IMR-90 (cell line): Measurements from ENCODE around the gene HIF1AN. TPM values are rescaled to one million over a fixed set of nuclear protein-coding genes. Genes with fewer than 3 reads are reported as not detected.

Experiments used
- ATAC-seq: fragments of 200-7000 bp; cut with Tn5 transposase; 2 replicates; pipeline ENCODE4 v1.9.1; 2020; ENCODE audit warnings: low read depth, mild to moderate bottlenecking, moderate library complexity
- BruUV-seq: library from RNA; stranded (reverse); fragments of 400-500 nt; replicated peaks from 2 replicates; lab custom pipeline; 2021; lab: Mats Ljungman, UMichigan
- CTCF ChIA-PET: fragments of 300-600 bp; formaldehyde crosslinking; extraction: SDS; loops from one replicate; lab custom pipeline; 2021; ENCODE audit warnings: antibody characterized with exemption; lab: Yijun Ruan, JAX
- POLR2A ChIA-PET: fragments of 300-600 bp; sonication (Branson Sonifier 250); formaldehyde crosslinking; loops from one replicate; lab custom pipeline; 2022; ENCODE audit warnings: antibody characterized with exemption; ENCODE audit not compliant: unreplicated experiment; lab: Charles Lee
- DNase-seq: peaks from one replicate; pipeline ENCODE4 v3.0.0; 2013
- H2AFZ ChIP-seq: replicated peaks from 2 replicates; pipeline ENCODE3; 2013; ENCODE audit warnings: low read length, mild to moderate bottlenecking; ENCODE audit not compliant: poor library complexity
- H2AK5ac ChIP-seq: 2 replicates; pipeline ENCODE4 v1.6.1; 2013; ENCODE audit warnings: low read depth, low read length, inconsistent platforms
- H2AK9ac ChIP-seq: replicated peaks from 2 replicates; pipeline ENCODE3; 2013; ENCODE audit warnings: mild to moderate bottlenecking, low read depth, low read length, moderate library complexity; ENCODE audit not compliant: poor library complexity
- H2BK120ac ChIP-seq: 2 replicates; pipeline ENCODE4 v1.6.1; 2013; ENCODE audit warnings: low read depth, low read length, inconsistent platforms
- H2BK15ac ChIP-seq: 3 replicates; pipeline ENCODE4 v1.6.1; 2013; ENCODE audit warnings: low read depth, low read length, inconsistent platforms
- H2BK20ac ChIP-seq: 2 replicates; pipeline ENCODE4 v1.6.1; 2013; ENCODE audit warnings: low read depth, mild to moderate bottlenecking, inconsistent platforms, low read length, moderate library complexity
- H2BK5ac ChIP-seq: 2 replicates; pipeline ENCODE4 v1.6.1; 2013; ENCODE audit warnings: mild to moderate bottlenecking, low read depth, low read length, inconsistent platforms; ENCODE audit not compliant: poor library complexity, severe bottlenecking
- H3K14ac ChIP-seq: replicated peaks from 2 replicates; pipeline ENCODE4 v1.6.1; 2013; ENCODE audit warnings: low read depth, low read length, inconsistent platforms
- H3K18ac ChIP-seq: 2 replicates; pipeline ENCODE4 v1.6.1; 2013; ENCODE audit warnings: low read depth, low read length, control low read depth
- H3K23ac ChIP-seq: 2 replicates; pipeline ENCODE4 v1.6.1; 2013; ENCODE audit warnings: low read depth, low read length, inconsistent platforms
- H3K27ac ChIP-seq: 2 replicates; pipeline ENCODE4 v1.5.1; 2013; ENCODE audit warnings: mild to moderate bottlenecking, control low read depth, low read length; ENCODE audit not compliant: insufficient read depth
- H3K27me3 ChIP-seq: 2 replicates; pipeline ENCODE4 v1.6.1; 2013; ENCODE audit warnings: low read length; ENCODE audit not compliant: control insufficient read depth, insufficient read depth
- H3K36me3 ChIP-seq: 2 replicates; pipeline ENCODE4 v1.6.1; 2013; ENCODE audit warnings: low read length, mixed read lengths; ENCODE audit not compliant: control insufficient read depth, insufficient read depth
- H3K4ac ChIP-seq: 2 replicates; pipeline ENCODE4 v1.6.1; 2013; ENCODE audit warnings: low read depth, low read length, inconsistent platforms
- H3K4me1 ChIP-seq: 2 replicates; pipeline ENCODE4 v1.6.1; 2013; ENCODE audit warnings: low read length, mixed read lengths; ENCODE audit not compliant: control insufficient read depth, insufficient read depth
- H3K4me2 ChIP-seq: 2 replicates; pipeline ENCODE4 v1.6.1; 2013; ENCODE audit warnings: low read depth, mild to moderate bottlenecking, control low read depth, low read length, moderate library complexity
- H3K4me3 ChIP-seq: 2 replicates; pipeline ENCODE4 v1.5.1; 2013; ENCODE audit warnings: low read depth, mild to moderate bottlenecking, control low read depth, low read length, moderate library complexity; ENCODE audit not compliant: insufficient read depth
- H3K56ac ChIP-seq: 2 replicates; pipeline ENCODE4 v1.6.1; 2013; ENCODE audit warnings: low read length, inconsistent platforms; ENCODE audit not compliant: insufficient read depth; ENCODE audit errors: extremely low read depth
- H3K79me1 ChIP-seq, 2 experiments: 2 replicates each; pipeline ENCODE4 v1.6.1; 2013; ENCODE audit warnings: low read length in 2 of 2, inconsistent platforms in 1 of 2, low read depth in 1 of 2
- H3K9ac ChIP-seq: 2 replicates; pipeline ENCODE4 v1.6.1; 2013; ENCODE audit warnings: low read depth, low read length, control low read depth
- H3K9me1 ChIP-seq: 2 replicates; pipeline ENCODE4 v1.6.1; 2013; ENCODE audit warnings: low read length, inconsistent platforms; ENCODE audit not compliant: insufficient read depth
- H3K9me3 ChIP-seq: 2 replicates; pipeline ENCODE4 v1.6.1; 2013; ENCODE audit warnings: low read length; ENCODE audit not compliant: control insufficient read depth, insufficient read depth
- H4K20me1 ChIP-seq: 2 replicates; pipeline ENCODE4 v1.6.1; 2013; ENCODE audit warnings: low read length, inconsistent platforms; ENCODE audit not compliant: insufficient read depth
- H4K5ac ChIP-seq: 2 replicates; pipeline ENCODE4 v1.6.1; 2013; ENCODE audit warnings: mild to moderate bottlenecking, low read depth, low read length, control low read depth
- H4K8ac ChIP-seq, 2 experiments: 2 replicates each; pipeline ENCODE4 v1.6.1; 2013; ENCODE audit warnings: low read depth in 2 of 2, low read length in 2 of 2, control low read depth in 1 of 2, inconsistent platforms in 1 of 2
- H4K91ac ChIP-seq: 2 replicates; pipeline ENCODE4 v1.6.1; 2013; ENCODE audit warnings: low read depth, low read length, inconsistent platforms; ENCODE audit not compliant: insufficient read depth
- BHLHE40 ChIP-seq: fragments of 150-350 bp; IDR thresholded peaks from 2 replicates; pipeline ENCODE4 v1.6.1; 2016; ENCODE audit warnings: mild to moderate bottlenecking, low read depth, low read length
- CHD1 ChIP-seq: IDR thresholded peaks from 2 replicates; pipeline ENCODE4 v1.6.1; 2012; ENCODE audit warnings: low read depth, low read length, improper control_type of control experiment
- ELK1 ChIP-seq: fragments of 150-350 bp; IDR thresholded peaks from 2 replicates; pipeline ENCODE4 v1.6.1; 2016; ENCODE audit warnings: low read depth, mild to moderate bottlenecking, low read length, moderate library complexity, borderline replicate concordance
- FOS ChIP-seq: fragments of 150-350 bp; IDR thresholded peaks from 2 replicates; pipeline ENCODE4 v1.6.1; 2016; ENCODE audit warnings: low read depth, low read length
- POLR2A ChIP-seq: IDR thresholded peaks from 2 replicates; pipeline ENCODE4 v1.6.1; 2012; ENCODE audit warnings: mild to moderate bottlenecking, low read depth, low read length
- RAD21 ChIP-seq: IDR thresholded peaks from 2 replicates; pipeline ENCODE4 v1.6.1; 2012; ENCODE audit warnings: low read length, improper control_type of control experiment
- RCOR1 ChIP-seq: IDR thresholded peaks from 2 replicates; pipeline ENCODE4 v1.6.1; 2012; ENCODE audit warnings: mild to moderate bottlenecking, low read length, improper control_type of control experiment; ENCODE audit not compliant: insufficient replicate concordance
- RFX5 ChIP-seq: IDR thresholded peaks from 2 replicates; pipeline ENCODE4 v1.8.0; 2012; ENCODE audit warnings: low read depth, mild to moderate bottlenecking, low read length, moderate library complexity
- WGBS, 2 experiments: methylation state at CpG; one replicate each; pipeline versions ENCODE4 v1.1.5 to v1.1.7; 2013; ENCODE audit warnings: missing lambda C conversion rate in 2 of 2; ENCODE audit not compliant: insufficient read length in 1 of 2; ENCODE audit errors: extremely low coverage in 2 of 2; 5-methylcytosine and 5-hydroxymethylcytosine counted together
- dilution Hi-C: fragments of 300-500 bp; cut with HindIII; formaldehyde crosslinking; loops from one replicate; pipeline ENCODE4 v1.14.3; 2018; ENCODE audit warnings: low sequenced_read_pairs; ENCODE audit not compliant: unreplicated experiment
- in situ Hi-C: fragments of 300-500 bp; cut with MboI; formaldehyde crosslinking; loops from 3 replicates; pipeline ENCODE4 v1.14.3; 2019; ENCODE audit warnings: low sequenced_read_pairs, inconsistent platforms, mixed read lengths
- intact Hi-C: fragments of 100-400 bp; cut with micrococcal nuclease; formaldehyde crosslinking; loops from 2 replicates; pipeline ENCODE4 v1.10.0; 2022
- polyA plus RNA-seq, 3 experiments: library from polyadenylated mRNA; depleted of rRNA; stranded (reverse); fragments of >200 nt; gene quantifications; 2 replicates each; pipeline ENCODE4 v1.2.3, GENCODE V29; 2012; ENCODE audit warnings: low replicate concordance in 1 of 3
- total RNA-seq: library from RNA; depleted of rRNA; stranded (reverse); fragments of >200 nt; gene quantifications from 2 replicates; pipeline ENCODE4 v1.2.3, GENCODE V29; 2012

HIF1AN gene
- total and polyA plus RNA-seq, 2 of the 4 experiments (the other 2 are of a cell fraction): 10.2 to 10.3 TPM

DNA sequence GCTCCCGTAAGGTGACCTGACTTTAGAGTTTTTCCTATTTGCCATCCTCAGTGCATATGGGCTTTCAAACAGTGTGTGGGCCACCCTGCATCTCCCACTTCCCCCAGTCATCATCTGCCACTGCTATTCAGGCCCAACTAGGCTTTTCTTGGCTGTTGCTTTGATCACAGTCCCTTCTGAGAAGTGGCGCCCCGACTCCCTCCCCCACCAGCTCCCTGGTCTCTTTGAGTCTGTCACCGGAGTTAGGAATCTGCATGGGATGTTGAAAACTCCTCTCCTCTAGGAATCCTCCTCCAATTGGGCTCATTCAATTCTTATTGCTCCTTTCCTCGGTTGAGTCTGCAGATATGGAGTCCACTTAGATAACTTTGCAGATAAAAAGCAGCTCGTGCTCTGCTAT lies 32.1 kb downstream of the HIF1AN start:
- no peak for TF ChIP-seq FOS
- TF ChIP-seq RFX5: no peak
- TF ChIP-seq BHLHE40: no peak
- no peak for TF ChIP-seq CHD1
- TF ChIP-seq ELK1: no peak
- no peak for TF ChIP-seq POLR2A
- no peak for TF ChIP-seq RCOR1
- TF ChIP-seq RAD21: no peak
- WGBS, 2 experiments: 83% methylated on average over 1 of the region's 6 CpGs; no CpG with 5 or more reads in 1 of the 2 experiments

More for the DNA sequence above, 32.1 kb downstream of the HIF1AN start:
- Histone ChIP-seq H3K9ac (no peak overlapping the region), H2AK9ac (no peak overlapping the region), H2AK5ac (no peak overlapping the region), H3K56ac (no peak overlapping the region), H3K4me2 (no peak overlapping the region), H2BK15ac (no peak overlapping the region), H3K23ac (no peak overlapping the region), H3K9me3 (no peaks in the 10 kb centered on the region), H4K91ac (no peak overlapping the region), H3K9me1 (peaks cover 3% of the 10 kb centered on the region; the same call in 1 of the 2 replicates), H3K4me3 (no peak overlapping the region), H3K18ac (no peak overlapping the region), H2BK20ac (no peak overlapping the region), H3K79me1 (no peaks in the 10 kb centered on the region), H3K36me3 (no peaks in the 10 kb centered on the region), H4K8ac (no peak overlapping the region), H3K27me3 (peaks cover 61% of the 10 kb centered on the region), H3K14ac (no peak overlapping the region), H4K5ac (no peak overlapping the region), H2AFZ (no peak overlapping the region), H2BK120ac (no peak overlapping the region), H3K4ac (no peak overlapping the region), H4K20me1 (no peaks in the 10 kb centered on the region), H3K27ac (no peak overlapping the region), H2BK5ac (no peak overlapping the region), H3K4me1 (no peaks in the 10 kb centered on the region)
- dilution Hi-C loops: no loop called here
- in situ Hi-C loops: no loop called here
- ATAC-seq (no peak), DNase-seq (no peak)
- POLR2A ChIA-PET: no interaction called here
- intact Hi-C loops: loop anchor here (10.0 kb wide), 1 partner anchor 447 kb away; no protein-coding TSS in a partner anchor
- CTCF ChIA-PET: no interaction called here
- no TSS peak for BruUV-seq
